HepG2 (cell line): Measurements from ENCODE around the gene GCDH. TPM values are rescaled to one million over a fixed set of nuclear protein-coding genes. Genes with fewer than 3 reads are reported as not detected.
A peak's percentile ranks its signal among the peaks of the same experiment; 100 is the strongest.

ENCODE experiments used
- AKAP8 ChIP-seq: sonication (generic); formaldehyde crosslinking; IDR thresholded peaks from 2 replicates; pipeline ENCODE4 v1.5.1; 2020; ENCODE audit warnings: mild to moderate bottlenecking, missing genetic modification reagents
- BHLHE40 ChIP-seq: IDR thresholded peaks from 2 replicates; pipeline ENCODE4 v1.6.1; 2011; ENCODE audit warnings: low read length, improper control_type of control experiment
- CBFB ChIP-seq: sonication (generic); formaldehyde crosslinking; IDR thresholded peaks from 2 replicates; pipeline ENCODE4 v1.4.0; 2020; ENCODE audit warnings: missing genetic modification reagents
- ELK4 ChIP-seq: sonication (generic); formaldehyde crosslinking; IDR thresholded peaks from 2 replicates; pipeline ENCODE4 v1.9.0; 2021; ENCODE audit warnings: missing genetic modification reagents, borderline replicate concordance
- ETV5 ChIP-seq: IDR thresholded peaks from 2 replicates; pipeline ENCODE4 v1.6.1; 2018; ENCODE audit warnings: missing biosample characterization, missing genetic modification reagents, inconsistent platforms, borderline replicate concordance
- GABPA ChIP-seq, 2 experiments: IDR thresholded peaks; 2 replicates each; pipeline ENCODE4 v1.6.1; 2011 to 2016; ENCODE audit warnings: low read depth in 2 of 2, low read length in 1 of 2, missing biosample characterization in 1 of 2, missing genetic modification characterization in 1 of 2
- HOXA3 ChIP-seq: sonication (generic); formaldehyde crosslinking; IDR thresholded peaks from 2 replicates; pipeline ENCODE4 v1.5.0; 2020; ENCODE audit warnings: missing genetic modification reagents
- MED1 ChIP-seq: sonication (generic); formaldehyde crosslinking; IDR thresholded peaks from 2 replicates; pipeline ENCODE4 v1.4.0; 2020; ENCODE audit warnings: missing genetic modification reagents
- MYC ChIP-seq: sonication (generic); formaldehyde crosslinking; IDR thresholded peaks from 2 replicates; pipeline ENCODE4 v1.9.0; 2021; ENCODE audit warnings: missing genetic modification reagents, borderline replicate concordance
- PREB ChIP-seq: sonication (generic); formaldehyde crosslinking; IDR thresholded peaks from 2 replicates; pipeline ENCODE4 v1.4.0; 2020; ENCODE audit warnings: missing genetic modification reagents
- RFX1 ChIP-seq: fragments of 450-650 bp; IDR thresholded peaks from 2 replicates; pipeline ENCODE4 v1.6.1; 2017
- SIN3A ChIP-seq: IDR thresholded peaks from 2 replicates; pipeline ENCODE4 v1.6.1; 2011; ENCODE audit warnings: low read depth, mild to moderate bottlenecking, control low read depth, low read length, borderline replicate concordance
- SP5 ChIP-seq: IDR thresholded peaks from 2 replicates; pipeline ENCODE4 v1.6.1; 2016; ENCODE audit warnings: low read depth, borderline replicate concordance
- THYN1 ChIP-seq: sonication (generic); formaldehyde crosslinking; IDR thresholded peaks from 2 replicates; pipeline ENCODE4 v1.8.1; 2023; ENCODE audit warnings: low read depth, mild to moderate bottlenecking, moderate library complexity, missing genetic modification reagents, borderline replicate concordance
- ZBTB37 ChIP-seq: sonication (generic); formaldehyde crosslinking; IDR thresholded peaks from 2 replicates; pipeline ENCODE4 v1.4.0; 2020; ENCODE audit warnings: mild to moderate bottlenecking, missing genetic modification reagents
- ZIK1 ChIP-seq: sonication (generic); formaldehyde crosslinking; IDR thresholded peaks from 2 replicates; pipeline ENCODE4 v1.5.0; 2020; ENCODE audit warnings: mild to moderate bottlenecking, low read depth, missing genetic modification reagents, borderline replicate concordance
- ZNF264 ChIP-seq: sonication (generic); formaldehyde crosslinking; IDR thresholded peaks from 2 replicates; pipeline ENCODE4 v1.4.0; 2020; ENCODE audit warnings: missing genetic modification reagents
- ZNF335 ChIP-seq: sonication (generic); formaldehyde crosslinking; IDR thresholded peaks from 2 replicates; pipeline ENCODE4 v1.4.0; 2020; ENCODE audit warnings: missing genetic modification reagents
- ZNF678 ChIP-seq: sonication (generic); formaldehyde crosslinking; IDR thresholded peaks from 2 replicates; pipeline ENCODE4 v1.4.0; 2020; ENCODE audit warnings: mild to moderate bottlenecking, missing genetic modification reagents
- ZNF691 ChIP-seq: sonication (generic); formaldehyde crosslinking; IDR thresholded peaks from 2 replicates; pipeline ENCODE4 v1.4.0; 2020; ENCODE audit warnings: missing genetic modification reagents, low read depth, mild to moderate bottlenecking, borderline replicate concordance
- ZNF703 ChIP-seq: sonication (generic); formaldehyde crosslinking; IDR thresholded peaks from 2 replicates; pipeline ENCODE4 v1.5.1; 2020; ENCODE audit warnings: missing genetic modification reagents, mild to moderate bottlenecking, moderate library complexity, borderline replicate concordance
- ZNF770 ChIP-seq: sonication (generic); formaldehyde crosslinking; IDR thresholded peaks from 2 replicates; pipeline ENCODE4 v1.5.0; 2020; ENCODE audit warnings: mild to moderate bottlenecking, missing genetic modification reagents
- ZSCAN29 ChIP-seq: sonication (generic); formaldehyde crosslinking; conservative IDR thresholded peaks from 2 replicates; pipeline ENCODE4 v1.4.0; 2020; ENCODE audit warnings: mild to moderate bottlenecking, missing genetic modification reagents
- polyA plus RNA-seq, 8 experiments: library from polyadenylated mRNA; depleted of rRNA in 3 of 8; stranded (reverse) in 7 of 8; unstranded in 1 of 8; fragments of >200 nt; fragmentation: Illumina TruSeq in 4 of 8; extraction: Trizol in 4 of 8; gene quantifications; 2 replicates each; pipeline versions ENCODE4 v1.2.1 to v1.2.3, GENCODE V29; 2011 to 2016; ENCODE audit warnings: low read depth in 4 of 8, missing spikeins in 1 of 8, mixed read lengths in 1 of 8; ENCODE audit not compliant: insufficient read depth in 1 of 8
- total RNA-seq, 5 experiments: library from RNA; depleted of rRNA; stranded (reverse); fragments of >200 nt; fragmentation: Illumina TruSeq; extraction: Trizol; gene quantifications; 2 replicates each; pipeline ENCODE4 v1.2.3, GENCODE V29; 2016; ENCODE audit warnings: low read depth in 1 of 5

Gene GCDH
- total and polyA plus RNA-seq, 2 of the 13 experiments (the other 11 are each of a cell fraction or from before 2014, with no cell fraction given): 15.1 to 38.0 TPM

GRCh38 chr19:12937927-12938778 is 47.2 kb downstream of the GCDH start, which contains the start of gene CALR (continued):
- peak; percentile 19; the same call in 1 of the 2 replicates for TF ChIP-seq SP5 (CRISPR knock-in tag)
- TF ChIP-seq GABPA (IDR thresholded peaks at IDR 0.05; ENCODE audit: low read depth, low read length): no peak
- TF ChIP-seq GABPA (CRISPR knock-in tag; IDR thresholded peaks at IDR 0.05; ENCODE audit: low read depth): peak; percentile 69
- TF ChIP-seq ZNF691 (CRISPR knock-in tag): 0 out of 2 replicates have a peak, but pooled peaks have one; percentile 75
- TF ChIP-seq THYN1 (CRISPR knock-in tag): no peak
- TF ChIP-seq ZNF335 (CRISPR knock-in tag): peak; percentile 90
- no peak for TF ChIP-seq PREB (CRISPR knock-in tag)
- peak; percentile 63; the same call in 1 of the 2 replicates for TF ChIP-seq ZNF678 (CRISPR knock-in tag)
- peak; percentile 72 for TF ChIP-seq MYC (CRISPR knock-in tag)
- peak; percentile 13; the same call in 1 of the 2 replicates for TF ChIP-seq MED1 (CRISPR knock-in tag)
- TF ChIP-seq AKAP8 (CRISPR knock-in tag): no peak
- peak; percentile 78; the same call in 1 of the 2 replicates for TF ChIP-seq ZSCAN29
- TF ChIP-seq RFX1: no peak
- TF ChIP-seq HOXA3 (CRISPR knock-in tag): peak; percentile 50
- TF ChIP-seq ZNF264 (CRISPR knock-in tag): no peak
- TF ChIP-seq ZNF703: no peak
- peak; percentile 84; the same call in 1 of the 2 replicates for TF ChIP-seq SIN3A
- peak; percentile 30; the same call in 1 of the 2 replicates for TF ChIP-seq ETV5 (CRISPR knock-in tag)
- TF ChIP-seq ZBTB37 (CRISPR knock-in tag): no peak
- peak; percentile 60; the same call in 1 of the 2 replicates for TF ChIP-seq CBFB
- TF ChIP-seq BHLHE40: peak; percentile 25
- 0 out of 2 replicates have a peak, but pooled peaks have one; percentile 18 for TF ChIP-seq ZNF770 (CRISPR knock-in tag)
- TF ChIP-seq ELK4 (CRISPR knock-in tag): no peak
- TF ChIP-seq ZIK1 (CRISPR knock-in tag): peak; percentile 90
